Stimulated activated CD4-positive, alpha-beta T cell treated with anti-CD3 and anti-CD28 coated beads, Interleukin-15, amount 100 ng/mL, for 1 hour (primary cell): ENCODE measurements around the gene PARP3.

Source experiments
- DNase-seq, 2 donors: peaks; one replicate each; pipeline ENCODE4 v3.0.0-alpha.2; 2020; ENCODE audit warnings: low read depth in 1 of 2, low spot score in 1 of 2

Gene PARP3

GRCh38 chr3:51947215-51947900 lies 5.2 kb downstream of the PARP3 start:
- no peak for DNase-seq

- DNase-seq, result no peak
Measured at GRCh38 chr3:51948016-51948580, 5.9 kb downstream of the PARP3 start.

GRCh38 chr3:51949121-51949520 lies 7.0 kb downstream of the PARP3 start:
- no peak for DNase-seq

- DNase-seq, result no peak
Measured at GRCh38 chr3:51950899-51951298, 8.7 kb downstream of the PARP3 start.

GRCh38 chr3:51953445-51953844 lies 11.3 kb downstream of the PARP3 start:
- DNase-seq, result no peak

- no peak for DNase-seq
Measured at GRCh38 chr3:51954105-51954504, 11.9 kb downstream of the PARP3 start.

- no peak for DNase-seq
Measured at GRCh38 chr3:51954713-51955112, 12.6 kb downstream of the PARP3 start.

GRCh38 chr3:51955175-51955892 lies 13.2 kb downstream of the PARP3 start, which contains the start of gene GPR62:
TSS of gene GPR62 (plus strand) at chr3:51955381. CDS start at chr3:51955653, 272 bp downstream.
- no peak for DNase-seq

GRCh38 chr3:51955893-51956770 lies 14.0 kb downstream of the PARP3 start:
- DNase-seq, result no peak

- DNase-seq, result no peak
Measured at GRCh38 chr3:51957520-51958205, 15.5 kb downstream of the PARP3 start.

GRCh38 chr3:51958603-51959521 lies 16.7 kb downstream of the PARP3 start:
- no peak for DNase-seq

- no peak for DNase-seq
Measured at GRCh38 chr3:51959651-51960050, 17.5 kb downstream of the PARP3 start.

- no peak for DNase-seq
Measured at GRCh38 chr3:51960386-51960785, 18.2 kb downstream of the PARP3 start.

GRCh38 chr3:51961011-51961410 lies 18.8 kb downstream of the PARP3 start:
- no peak for DNase-seq

- DNase-seq, result no peak
Measured at GRCh38 chr3:51961602-51962569, 19.7 kb downstream of the PARP3 start.

- no peak for DNase-seq
Measured at GRCh38 chr3:51962854-51963530, 20.8 kb downstream of the PARP3 start.

GRCh38 chr3:51963951-51964451 lies 21.8 kb downstream of the PARP3 start:
- no peak for DNase-seq

GRCh38 chr3:51964521-51964920 lies 22.4 kb downstream of the PARP3 start:
- no peak for DNase-seq
